HG03025 (cell line): Measurements from ENCODE around the gene DSCAML1.

ENCODE experiments used
- ATAC-seq: cut with Tn5 transposase; IDR thresholded peaks from one replicate; pipeline ENCODE4 v1.9.1; 2021; ENCODE audit warnings: mild to moderate bottlenecking, moderate library complexity; ENCODE audit not compliant: unreplicated experiment, low FRiP score

DSCAML1 gene

DNA sequence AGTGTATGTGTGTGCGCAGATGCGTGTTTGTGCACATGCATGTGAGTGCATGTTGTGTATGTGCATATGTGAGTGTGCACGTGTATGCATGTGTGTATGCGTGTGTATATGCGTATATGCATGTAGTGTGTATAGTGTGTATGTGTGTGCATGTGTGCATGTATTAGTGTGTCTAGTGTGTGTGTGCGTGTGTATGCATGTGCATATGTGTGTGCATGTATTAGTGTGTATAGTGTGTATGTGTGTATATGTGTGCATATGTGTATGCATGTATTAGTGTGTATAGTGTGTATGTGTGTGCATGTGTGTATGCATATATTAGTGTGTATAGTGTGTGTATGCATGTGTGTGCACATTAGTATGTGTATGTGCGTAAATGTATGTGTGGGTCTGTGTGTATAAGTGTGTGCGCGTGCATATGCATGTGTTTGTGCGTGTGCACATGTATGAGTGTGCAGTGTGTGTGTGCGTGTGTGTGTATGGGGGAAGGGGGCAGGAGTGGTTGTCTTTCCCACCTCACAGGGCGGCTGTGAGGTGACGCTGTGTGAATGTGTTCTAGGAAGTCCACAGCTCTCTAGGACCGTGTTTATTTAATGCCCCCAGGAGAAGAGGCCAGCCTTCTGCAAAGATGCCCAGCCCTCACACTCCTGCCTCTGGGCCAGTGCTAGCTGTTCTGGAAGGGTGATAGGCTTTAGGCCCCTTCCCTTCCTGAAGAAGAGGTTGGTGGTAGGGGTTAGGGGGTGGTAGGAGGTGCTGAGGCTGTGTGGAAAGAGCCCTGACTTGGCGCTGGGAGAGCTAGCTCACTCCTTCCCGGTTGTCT, 354.8 kb downstream of the DSCAML1 start:
- ATAC-seq = no peak

DNA sequence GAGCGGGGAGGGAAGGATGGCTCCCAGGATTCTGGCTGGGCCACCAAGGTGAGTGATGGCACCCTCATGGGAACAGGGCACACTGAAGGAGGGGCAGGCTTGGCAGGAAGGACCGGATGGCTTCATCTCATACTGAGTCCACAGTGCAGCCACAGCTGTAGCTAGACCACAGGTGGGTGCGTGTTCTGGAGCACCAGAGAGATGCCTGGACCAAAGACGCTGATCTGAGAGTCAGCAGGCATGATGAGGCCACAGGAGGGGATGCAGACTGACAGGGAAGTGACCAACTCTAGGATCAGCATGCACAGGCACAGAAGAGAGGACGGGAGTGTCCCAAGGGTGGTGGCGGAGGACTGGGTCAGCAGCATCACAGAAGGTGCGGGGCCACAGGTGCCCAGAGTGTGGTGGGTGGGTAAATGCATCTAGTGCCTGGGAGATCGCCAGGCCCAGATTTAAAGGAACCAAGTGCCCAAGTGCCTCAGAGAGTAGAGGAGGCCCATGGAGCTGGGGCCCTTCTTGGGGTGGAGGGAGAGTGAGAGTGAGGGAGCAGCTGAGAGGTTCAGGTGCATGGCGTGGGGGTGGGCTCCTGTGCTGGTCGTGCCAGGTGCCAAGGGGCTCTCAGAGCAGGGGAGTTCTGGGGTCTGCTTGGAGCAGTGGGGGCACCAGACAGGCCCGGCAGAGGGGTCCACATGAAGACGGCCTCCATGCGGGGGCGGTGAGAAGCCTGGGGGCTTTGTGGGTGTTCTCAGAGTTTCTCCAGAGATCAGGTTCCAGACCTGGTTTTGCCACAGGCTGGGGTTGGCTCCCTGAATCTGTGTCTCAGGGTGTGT, 355.7 kb downstream of the DSCAML1 start:
- no peak for ATAC-seq

DNA sequence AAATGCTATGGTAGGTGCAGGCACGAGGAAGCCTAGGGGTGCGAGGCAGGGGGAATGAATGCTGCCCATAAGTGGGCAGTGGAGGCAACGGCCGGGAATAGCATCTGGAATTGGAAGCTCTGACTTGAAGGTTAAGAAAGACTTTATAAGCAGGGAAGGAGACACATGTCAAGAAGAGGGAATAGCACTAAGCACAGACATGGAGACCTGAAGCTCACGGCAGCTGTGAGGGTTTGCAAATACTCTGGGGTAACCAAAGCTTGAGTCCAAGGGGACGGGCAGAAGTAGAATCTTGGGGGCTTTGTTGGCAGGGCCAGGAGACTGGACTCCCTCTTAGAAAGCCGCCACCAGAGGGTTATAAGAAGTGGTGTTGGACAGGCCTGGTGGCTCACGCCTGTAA, 356.8 kb downstream of the DSCAML1 start:
- no peak for ATAC-seq

DNA sequence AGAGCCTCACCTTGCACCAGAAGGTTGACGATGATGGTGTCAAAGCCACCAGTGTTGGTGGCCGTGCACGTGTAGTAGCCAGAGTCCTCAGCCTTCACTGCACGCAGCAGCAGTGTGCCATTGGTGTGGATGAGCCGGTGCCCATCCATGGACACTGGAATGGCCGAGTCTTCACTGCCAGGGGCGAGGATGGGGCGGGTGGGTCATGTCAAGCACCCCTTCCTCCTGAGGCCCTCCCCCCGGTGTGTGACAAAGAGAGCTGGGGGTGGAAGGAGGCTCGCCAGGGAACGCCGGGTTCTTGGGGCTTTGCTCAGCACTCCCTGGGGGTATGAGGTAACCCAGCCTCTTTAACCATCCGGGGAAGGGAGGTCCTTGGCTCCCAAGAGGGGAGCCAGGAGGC, 357.8 kb downstream of the DSCAML1 start:
- no peak for ATAC-seq

DNA sequence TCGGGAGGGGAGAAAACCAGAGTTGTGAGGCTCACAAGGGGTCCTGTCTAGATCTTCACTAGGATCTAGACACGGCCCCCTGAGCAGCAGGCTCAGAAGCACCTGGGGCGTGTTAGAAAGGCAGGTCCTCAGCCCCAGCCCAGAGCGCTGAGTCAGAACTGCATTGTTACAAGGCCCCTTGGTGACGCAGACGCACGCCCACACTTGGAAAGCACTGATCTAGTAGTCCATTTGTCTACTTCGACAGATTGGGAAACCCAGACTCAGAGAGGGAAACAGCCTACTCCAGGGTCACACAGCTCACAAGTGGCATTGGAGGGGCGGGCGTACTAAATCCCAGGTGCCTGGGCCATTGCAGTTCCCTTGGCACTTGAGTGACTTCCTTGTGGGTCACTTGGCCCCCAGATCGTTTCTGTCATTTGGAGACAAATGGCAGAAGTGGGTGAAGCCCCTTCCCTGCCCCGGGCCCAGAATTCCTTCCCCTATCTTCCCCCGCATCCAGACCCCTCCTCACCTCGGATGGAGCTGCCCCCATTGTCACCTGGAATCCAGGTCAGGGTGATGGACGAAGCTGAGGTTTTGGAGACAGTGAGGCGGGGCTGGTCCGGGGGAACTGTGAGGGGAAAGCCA, 358.5 kb downstream of the DSCAML1 start:
- no peak for ATAC-seq

DNA sequence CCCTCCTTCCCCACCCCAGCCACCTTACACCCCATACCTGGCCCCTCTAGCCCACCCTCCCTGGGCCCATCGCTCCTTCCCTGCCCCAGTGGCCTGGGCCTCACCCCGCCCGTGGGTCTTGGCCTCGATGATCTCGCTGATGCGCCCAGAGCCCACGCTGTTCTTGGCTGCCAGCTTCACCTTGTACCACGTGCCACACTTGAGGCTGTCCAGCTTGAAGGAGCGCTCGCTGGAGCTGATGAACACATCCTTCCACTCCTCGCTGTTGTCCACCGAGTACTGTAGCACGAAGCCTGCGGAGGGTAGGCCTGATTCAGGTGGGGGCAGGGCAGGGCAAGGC, 359.3 kb downstream of the DSCAML1 start:
- ATAC-seq = no peak

DNA sequence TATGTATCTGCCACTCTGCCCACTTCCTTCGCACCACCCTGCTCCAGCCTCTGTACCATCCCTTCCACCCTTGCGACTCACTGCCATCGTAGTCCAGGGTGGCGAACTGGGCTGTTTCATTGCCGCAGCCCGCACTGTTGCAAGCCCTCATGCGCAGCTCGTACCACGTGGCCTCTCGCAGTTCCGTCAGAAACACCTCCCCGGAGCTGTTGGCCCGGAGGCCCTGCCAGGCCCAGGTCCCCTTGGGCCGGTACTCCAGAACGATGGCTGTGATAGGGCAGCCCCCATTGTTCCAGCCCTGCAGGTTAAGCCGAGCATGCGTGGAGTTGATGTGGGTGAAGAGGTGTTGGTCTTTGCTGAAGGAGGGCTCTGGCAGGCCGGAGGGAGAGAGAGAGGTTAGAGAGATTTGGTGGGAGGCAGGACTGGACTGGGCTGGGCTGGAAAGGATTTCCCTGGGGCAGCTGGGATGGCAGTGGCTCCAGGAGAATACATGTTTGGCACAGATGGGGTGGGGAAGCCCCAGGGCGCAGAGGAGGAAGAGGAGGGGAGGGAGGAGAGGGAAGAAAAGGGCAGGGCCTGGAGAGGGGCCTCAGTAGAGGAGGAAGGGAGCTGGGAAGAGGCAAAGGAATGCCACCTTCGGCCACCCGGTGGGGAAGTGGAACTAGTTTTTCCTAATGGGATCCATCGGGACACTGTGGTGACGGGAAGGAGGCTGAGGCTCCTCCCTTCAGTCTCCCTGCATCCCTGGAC, 359.8 kb downstream of the DSCAML1 start:
- no peak for ATAC-seq

DNA sequence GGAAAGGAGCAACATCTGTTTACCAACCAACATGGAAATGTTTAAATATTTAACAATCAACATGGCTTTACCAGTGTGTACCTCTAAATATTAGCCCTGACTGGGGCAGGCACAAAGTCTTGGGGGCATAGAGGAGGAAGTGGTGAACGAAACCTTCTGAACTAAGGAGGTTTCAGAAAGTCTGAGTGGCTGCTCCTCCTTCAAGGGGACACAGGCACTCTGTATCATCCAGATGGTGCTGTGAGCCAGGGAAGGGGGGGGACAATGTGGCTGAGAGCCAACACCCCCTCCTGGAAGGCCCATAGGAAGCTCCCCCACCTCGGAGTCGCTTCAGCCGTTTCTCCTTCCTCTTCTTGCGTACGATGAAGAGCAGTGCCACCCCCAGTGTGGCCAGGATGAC, 361.7 kb downstream of the DSCAML1 start:
- no peak for ATAC-seq

DNA sequence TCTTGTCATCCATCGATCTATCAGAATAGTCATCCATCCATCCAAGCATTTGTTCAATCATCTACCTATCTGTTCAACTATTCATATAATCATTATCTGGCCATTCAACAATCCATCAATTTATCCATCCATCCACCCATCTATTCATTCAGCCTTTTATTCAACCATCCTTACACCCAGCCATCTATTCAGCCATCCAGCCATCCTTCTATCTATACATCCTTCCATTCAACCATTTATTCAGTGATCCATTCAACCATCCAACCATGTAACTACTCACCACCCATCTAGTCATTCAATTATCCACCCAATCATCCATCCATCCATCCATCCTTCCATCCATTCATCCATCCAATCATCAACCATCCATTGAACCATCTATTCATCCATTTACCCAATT, 362.5 kb downstream of the DSCAML1 start:
- no peak for ATAC-seq

DNA sequence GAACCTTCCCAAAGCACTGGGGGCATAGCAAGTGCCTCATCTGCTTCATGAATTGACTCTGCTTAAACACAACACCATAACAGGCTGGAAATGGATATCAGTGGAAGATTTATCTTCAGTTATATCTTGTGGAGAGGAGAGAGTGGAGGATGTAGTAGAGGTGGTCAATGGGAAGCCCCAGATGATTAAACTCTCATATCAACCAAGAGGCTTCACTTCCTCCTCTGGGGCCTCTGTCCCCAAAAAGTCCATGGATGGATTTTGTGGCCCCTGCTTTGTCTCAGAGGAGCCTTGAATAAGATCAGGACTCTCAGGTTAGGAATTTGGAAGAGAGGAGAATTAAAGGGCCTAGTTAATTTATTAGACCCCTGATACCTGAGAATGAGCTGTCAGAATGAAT, 363.3 kb downstream of the DSCAML1 start:
- no peak for ATAC-seq

DNA sequence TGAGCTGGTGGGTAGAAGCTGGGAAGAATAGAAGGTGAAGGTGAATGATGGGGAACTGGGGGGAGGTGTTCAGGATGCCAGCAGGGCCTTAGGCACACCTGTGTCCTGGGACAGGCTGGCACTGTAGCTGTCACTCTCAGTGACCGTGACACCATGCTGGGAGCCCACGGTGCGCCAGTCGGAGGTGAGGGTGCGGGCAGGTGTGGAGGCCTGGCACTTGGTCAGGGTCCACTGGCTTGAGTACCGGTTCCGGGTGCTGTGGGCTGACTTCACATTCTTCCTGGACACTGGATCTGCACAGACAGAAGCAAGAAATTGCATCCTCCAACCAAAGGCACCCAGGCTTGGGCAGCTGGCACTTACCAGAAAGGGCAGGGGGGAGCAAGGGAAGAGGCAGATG, 365.6 kb downstream of the DSCAML1 start:
- ATAC-seq = no peak

DNA sequence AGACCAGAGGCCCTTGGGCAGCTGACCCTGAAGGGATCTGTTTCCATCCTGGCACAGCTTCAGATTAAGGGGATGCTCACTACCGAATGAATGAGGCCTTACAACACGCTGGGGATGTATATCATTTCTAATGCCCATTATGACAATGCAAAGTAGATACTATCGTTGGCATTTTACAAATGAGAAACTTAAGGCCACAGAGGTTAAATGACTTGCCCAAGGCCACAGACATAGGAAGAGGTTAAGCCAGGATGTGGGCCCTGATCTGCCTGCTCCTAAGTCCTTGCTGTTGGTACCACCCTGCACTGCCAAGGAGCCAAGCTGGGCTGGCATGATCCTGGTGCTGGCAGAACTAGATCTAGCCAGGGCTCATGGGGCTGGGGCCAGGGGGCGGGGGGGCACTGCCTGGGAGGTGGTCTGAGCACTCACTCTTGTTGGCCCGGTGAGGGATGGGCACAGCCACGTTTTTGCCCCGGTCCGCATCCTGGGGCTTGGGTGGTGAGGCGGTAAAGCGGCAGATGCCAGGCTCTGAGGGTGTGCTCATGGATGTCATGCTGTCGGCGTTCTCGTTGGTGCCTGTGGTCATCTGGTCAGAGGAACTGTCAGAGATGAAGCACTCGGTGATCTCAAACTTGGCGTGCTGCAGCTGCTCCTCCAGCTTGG, 366.6 kb downstream of the DSCAML1 start:
- no peak for ATAC-seq

DNA sequence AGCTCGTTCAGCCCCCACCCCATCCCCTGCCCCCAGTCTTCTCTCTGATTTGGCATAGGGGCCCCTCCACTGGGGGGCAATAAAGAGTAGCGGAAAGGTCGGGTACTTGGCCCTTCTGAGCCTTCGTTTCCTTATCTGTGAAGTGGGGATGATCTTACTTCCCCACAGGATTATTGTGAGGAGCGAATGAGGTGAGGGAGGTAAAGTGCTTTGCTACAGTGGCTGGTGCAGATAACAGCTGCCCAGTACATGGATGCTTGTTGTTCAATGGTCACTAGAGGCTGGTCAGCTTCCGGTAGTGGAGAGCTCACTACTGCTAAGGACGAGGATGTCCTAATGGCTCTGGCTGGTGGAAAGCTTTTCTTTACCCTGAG, 368.2 kb downstream of the DSCAML1 start:
- ATAC-seq = no peak

DNA sequence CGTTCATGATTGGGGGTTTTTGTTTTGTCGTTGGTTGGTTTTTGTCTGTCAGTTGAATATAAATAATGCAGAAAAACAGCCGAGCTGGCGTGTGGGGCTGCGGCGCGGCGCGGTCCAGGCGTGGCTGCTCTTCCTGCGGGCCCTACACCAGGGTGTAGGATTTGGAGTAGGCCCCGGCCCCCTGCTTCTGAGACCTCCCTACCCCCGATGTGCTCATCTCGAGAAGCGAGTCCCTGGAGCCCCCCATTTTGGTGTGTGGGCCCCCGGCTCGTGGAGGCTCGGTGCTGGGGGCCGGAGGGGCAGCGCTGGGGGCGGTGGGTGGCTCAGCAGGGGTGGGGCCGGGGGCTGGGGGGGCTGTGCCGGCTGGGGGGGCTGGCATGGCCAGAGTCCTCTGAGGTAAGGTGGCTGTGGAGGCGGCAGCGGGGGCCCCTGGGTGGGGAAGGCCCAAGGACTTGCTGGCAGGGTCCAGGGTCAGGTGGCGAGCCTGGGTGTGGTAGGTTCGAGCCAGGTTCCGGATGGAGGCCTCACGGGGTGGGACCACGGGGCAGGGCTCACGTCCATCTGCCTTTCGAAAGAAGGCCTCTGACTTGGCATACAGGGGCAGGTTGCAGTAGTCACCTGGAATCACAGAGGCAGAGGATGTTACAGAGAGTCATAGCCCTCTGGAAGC, 368.7 kb downstream of the DSCAML1 start:
- ATAC-seq = no peak

DNA sequence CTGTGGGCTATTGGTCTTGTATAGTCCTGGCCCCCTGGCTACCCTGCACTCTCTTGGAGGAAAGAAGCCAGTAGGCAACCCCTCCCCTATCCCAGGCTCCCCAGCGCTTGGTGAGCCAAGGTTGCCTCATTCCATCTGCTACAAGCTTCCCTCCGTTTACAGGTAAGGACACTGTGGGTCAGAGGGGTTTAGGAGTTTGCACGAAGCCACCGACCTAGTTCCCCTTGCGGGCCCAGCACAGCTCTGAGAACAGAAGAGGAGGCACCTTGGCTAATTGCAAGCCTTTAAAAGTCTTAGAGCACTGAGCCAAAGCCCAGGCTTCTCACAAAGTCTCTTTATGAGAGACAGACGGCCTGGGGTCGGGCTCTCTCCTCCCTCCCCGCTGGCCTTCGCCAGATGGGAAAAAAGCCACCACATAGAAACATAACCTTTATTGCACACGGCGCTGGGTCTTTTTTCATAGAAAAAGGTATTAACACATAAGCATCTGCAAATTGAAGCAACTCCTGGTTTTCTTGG, 369.6 kb downstream of the DSCAML1 start:
- no peak for ATAC-seq

DNA sequence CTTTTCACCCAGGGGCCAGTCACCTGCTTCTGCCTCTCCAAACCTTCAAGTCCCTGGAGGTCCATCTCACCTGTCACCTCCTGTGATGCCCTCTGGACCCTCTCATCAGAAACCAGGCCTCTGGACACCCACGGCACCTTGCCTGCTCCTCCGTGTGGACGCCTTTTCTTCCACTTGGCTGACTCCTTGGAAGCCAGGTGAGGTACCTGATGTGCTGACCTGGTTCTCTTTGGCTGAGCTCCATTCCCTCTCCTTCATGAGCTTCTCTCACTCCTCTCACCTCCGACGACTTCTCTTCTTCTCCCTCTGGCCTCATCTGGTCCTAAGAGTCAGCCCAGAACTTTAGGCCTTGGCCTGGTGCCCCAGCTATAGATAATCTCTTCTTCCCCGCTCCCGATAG, 370.1 kb downstream of the DSCAML1 start:
- no peak for ATAC-seq

DNA sequence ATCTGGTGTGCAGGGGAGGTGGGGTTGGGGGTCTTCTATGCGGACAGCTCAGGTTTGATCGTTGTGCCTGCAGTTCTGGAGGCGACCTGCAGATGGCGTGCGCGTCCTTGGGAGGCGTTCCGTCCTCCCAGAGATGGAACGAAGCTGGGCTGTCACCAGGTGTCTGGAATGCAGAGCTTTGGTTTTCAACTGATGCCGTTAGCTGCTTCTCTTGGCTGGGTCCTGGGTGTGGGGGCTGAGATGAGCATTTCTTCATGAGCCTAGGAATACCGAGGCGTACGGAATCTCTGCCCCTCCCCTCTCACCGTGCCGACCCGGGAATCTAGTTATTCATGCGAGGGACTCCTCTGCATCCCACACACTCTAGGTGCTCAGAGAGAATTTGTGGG, 370.7 kb downstream of the DSCAML1 start:
- ATAC-seq = no peak

DNA sequence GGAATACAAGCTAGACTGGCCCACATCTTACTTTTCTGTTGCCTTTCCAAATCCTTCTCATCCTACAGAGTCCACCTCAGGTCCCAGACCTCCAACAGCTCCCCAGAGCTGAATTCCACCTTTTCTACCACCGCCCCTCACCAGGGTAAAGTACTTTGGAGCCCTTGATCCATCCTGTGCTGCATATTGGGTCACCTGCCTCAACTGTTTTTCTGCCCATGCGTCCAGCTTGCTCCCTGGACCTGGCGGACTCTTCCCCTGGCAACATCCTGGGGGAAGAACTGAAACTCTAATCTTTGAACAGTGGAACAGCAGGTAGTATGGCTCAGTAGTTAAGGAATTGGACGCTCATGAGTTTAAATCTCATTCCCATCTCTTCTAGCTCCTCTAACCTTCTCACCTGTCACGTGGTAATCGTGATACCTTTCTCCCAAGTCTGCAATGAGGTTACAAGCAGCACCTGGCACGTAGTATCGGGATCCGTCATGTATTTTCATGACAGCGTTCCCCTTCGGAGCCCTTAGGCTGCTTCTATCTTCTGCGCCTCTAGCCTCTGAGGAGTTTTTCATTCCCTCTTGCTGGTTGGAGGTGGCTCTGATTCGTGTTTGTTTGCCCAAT, 371.2 kb downstream of the DSCAML1 start:
- no peak for ATAC-seq

DNA sequence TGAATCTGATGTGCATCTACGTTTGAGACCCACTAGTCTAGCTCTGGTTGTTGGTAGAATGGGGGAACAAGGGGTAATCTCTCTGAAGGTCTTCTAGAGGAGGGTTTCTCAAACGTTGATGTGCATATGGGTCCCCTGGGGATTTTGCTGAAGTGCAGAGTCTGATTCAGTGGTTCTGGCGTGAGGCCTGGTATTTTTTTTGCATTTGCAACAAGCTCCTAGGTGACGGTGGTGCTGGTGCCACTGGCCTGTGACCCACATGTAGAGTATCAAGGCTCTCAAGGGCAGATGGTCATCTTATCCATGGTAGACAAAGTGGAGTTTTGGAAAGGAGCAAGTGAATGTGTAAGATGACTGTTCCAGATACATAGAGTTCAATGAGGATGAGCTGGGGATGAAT, 372.2 kb downstream of the DSCAML1 start:
- no peak for ATAC-seq
